ENCODE measurements around the gene PALM3.

The PALM3 gene

GRCh38 chr19:14090509-14091080, 28.7 kb upstream of the PALM3 start, which contains the start of gene SAMD1:
TSS of gene SAMD1 (minus strand) at chr19:14090751.
- 0 out of 2 replicates have a peak, but pooled peaks have one; percentile 10 for TF ChIP-seq CTBP1 (IDR thresholded peaks at IDR 0.05; ENCODE audit: borderline replicate concordance)
- TF ChIP-seq ZNF384 (IDR thresholded peaks at IDR 0.05) = peak; percentile 67
- no peak for TF ChIP-seq SUZ12 (IDR thresholded peaks at IDR 0.05)
- TF ChIP-seq NFRKB (IDR thresholded peaks at IDR 0.05) = no peak
- ChIA-PET POLR2A (interaction anchor here (1.5 kb wide), 1 partner anchor 46 kb away, joined by 7 read pairs; the partner anchor contains the start of gene ASF1B), CTCF (no interaction called here)
- DNase-seq (ENCODE audit: extremely low spot score) = peak; percentile 77

- ChIA-PET POLR2A (interaction anchor here (0.7 to 1.5 kb wide), 2 partner anchors 45 to 47 kb away, joined by 3 to 7 read pairs; partner anchors contain the start of gene ASF1B), CTCF (no interaction called here)
- DNase-seq (ENCODE audit: extremely low spot score) = peak; percentile 50
- TF ChIP-seq ZNF384 (IDR thresholded peaks at IDR 0.05) = no peak
- no peak for TF ChIP-seq BHLHE40 (IDR thresholded peaks at IDR 0.05; ENCODE audit: borderline replicate concordance)
- TF ChIP-seq SUZ12 (IDR thresholded peaks at IDR 0.05) = no peak
- no peak for TF ChIP-seq FOXA1 (IDR thresholded peaks at IDR 0.05)
- no peak for TF ChIP-seq CTBP1 (IDR thresholded peaks at IDR 0.05; ENCODE audit: borderline replicate concordance)
- no peak for TF ChIP-seq LEF1 (IDR thresholded peaks at IDR 0.05; ENCODE audit: borderline replicate concordance)
- no peak for TF ChIP-seq L3MBTL2 (conservative IDR thresholded peaks at IDR 0.05)
- no peak for TF ChIP-seq HDGF (IDR thresholded peaks at IDR 0.05; ENCODE audit: borderline replicate concordance)
- no peak for TF ChIP-seq NFRKB (IDR thresholded peaks at IDR 0.05)
- no peak for TF ChIP-seq FOXK2 (IDR thresholded peaks at IDR 0.05)
- TF ChIP-seq ELF4 (IDR thresholded peaks at IDR 0.05) = no peak
- TF ChIP-seq PKNOX1 (IDR thresholded peaks at IDR 0.05) = no peak
- no peak for TF ChIP-seq SP1 (IDR thresholded peaks at IDR 0.05)
- TF ChIP-seq FOXM1 (IDR thresholded peaks at IDR 0.05; ENCODE audit: borderline replicate concordance) = no peak
- no peak for TF ChIP-seq ARNT (IDR thresholded peaks at IDR 0.05)
- no peak for TF ChIP-seq TARDBP (IDR thresholded peaks at IDR 0.05)
Measured at GRCh38 chr19:14089662-14090508, 28.0 kb upstream of the PALM3 start.

- CTCF ChIA-PET = no interaction called here
- POLR2A ChIA-PET = interaction anchor here (1.5 kb wide), 1 partner anchor 47 kb away, joined by 7 read pairs; the partner anchor contains the start of gene ASF1B
- TF ChIP-seq NFRKB (IDR thresholded peaks at IDR 0.05) = no peak
- no peak for TF ChIP-seq FOXM1 (IDR thresholded peaks at IDR 0.05; ENCODE audit: borderline replicate concordance)
- TF ChIP-seq SUZ12 (IDR thresholded peaks at IDR 0.05) = no peak
- TF ChIP-seq LEF1 (IDR thresholded peaks at IDR 0.05; ENCODE audit: borderline replicate concordance) = no peak
- TF ChIP-seq HDGF (IDR thresholded peaks at IDR 0.05; ENCODE audit: borderline replicate concordance) = no peak
- no peak for TF ChIP-seq ELF4 (IDR thresholded peaks at IDR 0.05)
- TF ChIP-seq L3MBTL2 (conservative IDR thresholded peaks at IDR 0.05) = no peak
- TF ChIP-seq SP1 (IDR thresholded peaks at IDR 0.05) = no peak
- TF ChIP-seq ARNT (IDR thresholded peaks at IDR 0.05) = no peak
- TF ChIP-seq FOXK2 (IDR thresholded peaks at IDR 0.05) = no peak
- TF ChIP-seq FOXA1 (IDR thresholded peaks at IDR 0.05) = no peak
- no peak for TF ChIP-seq TARDBP (IDR thresholded peaks at IDR 0.05)
- no peak for TF ChIP-seq CTBP1 (IDR thresholded peaks at IDR 0.05; ENCODE audit: borderline replicate concordance)
- no peak for TF ChIP-seq PKNOX1 (IDR thresholded peaks at IDR 0.05)
- no peak for TF ChIP-seq BHLHE40 (IDR thresholded peaks at IDR 0.05; ENCODE audit: borderline replicate concordance)
- no peak for TF ChIP-seq ZNF384 (IDR thresholded peaks at IDR 0.05)
- DNase-seq (ENCODE audit: extremely low spot score) = no peak
Measured at GRCh38 chr19:14089412-14089661, 27.5 kb upstream of the PALM3 start.

GRCh38 chr19:14088634-14089411, 26.9 kb upstream of the PALM3 start:
- no peak for TF ChIP-seq SUZ12 (IDR thresholded peaks at IDR 0.05)
- TF ChIP-seq FOXA1 (IDR thresholded peaks at IDR 0.05) = no peak
- TF ChIP-seq SP1 (IDR thresholded peaks at IDR 0.05) = no peak
- TF ChIP-seq L3MBTL2 (conservative IDR thresholded peaks at IDR 0.05) = no peak
- TF ChIP-seq ELF4 (IDR thresholded peaks at IDR 0.05) = no peak
- TF ChIP-seq TARDBP (IDR thresholded peaks at IDR 0.05) = no peak
- no peak for TF ChIP-seq BHLHE40 (IDR thresholded peaks at IDR 0.05; ENCODE audit: borderline replicate concordance)
- TF ChIP-seq NFRKB (IDR thresholded peaks at IDR 0.05) = no peak
- TF ChIP-seq HDGF (IDR thresholded peaks at IDR 0.05; ENCODE audit: borderline replicate concordance) = no peak
- no peak for TF ChIP-seq PKNOX1 (IDR thresholded peaks at IDR 0.05)
- TF ChIP-seq ZNF384 (IDR thresholded peaks at IDR 0.05) = no peak
- no peak for TF ChIP-seq FOXK2 (IDR thresholded peaks at IDR 0.05)
- no peak for TF ChIP-seq FOXM1 (IDR thresholded peaks at IDR 0.05; ENCODE audit: borderline replicate concordance)
- no peak for TF ChIP-seq LEF1 (IDR thresholded peaks at IDR 0.05; ENCODE audit: borderline replicate concordance)
- no peak for TF ChIP-seq ARNT (IDR thresholded peaks at IDR 0.05)
- TF ChIP-seq CTBP1 (IDR thresholded peaks at IDR 0.05; ENCODE audit: borderline replicate concordance) = no peak
- POLR2A ChIA-PET = interaction anchor here (1.5 kb wide), 1 partner anchor 48 kb away, joined by 7 read pairs; the partner anchor contains the start of gene ASF1B
- CTCF ChIA-PET = no interaction called here
- DNase-seq (ENCODE audit: extremely low spot score) = no peak

- ChIA-PET POLR2A (no interaction called here), CTCF (no interaction called here)
- TF ChIP-seq PKNOX1 (IDR thresholded peaks at IDR 0.05) = no peak
- no peak for TF ChIP-seq CTBP1 (IDR thresholded peaks at IDR 0.05; ENCODE audit: borderline replicate concordance)
- no peak for TF ChIP-seq ZNF384 (IDR thresholded peaks at IDR 0.05)
- no peak for TF ChIP-seq HDGF (IDR thresholded peaks at IDR 0.05; ENCODE audit: borderline replicate concordance)
- TF ChIP-seq L3MBTL2 (conservative IDR thresholded peaks at IDR 0.05) = no peak
- TF ChIP-seq NFRKB (IDR thresholded peaks at IDR 0.05) = no peak
- TF ChIP-seq BHLHE40 (IDR thresholded peaks at IDR 0.05; ENCODE audit: borderline replicate concordance) = no peak
- TF ChIP-seq TARDBP (IDR thresholded peaks at IDR 0.05) = no peak
- TF ChIP-seq LEF1 (IDR thresholded peaks at IDR 0.05; ENCODE audit: borderline replicate concordance) = no peak
- no peak for TF ChIP-seq ARNT (IDR thresholded peaks at IDR 0.05)
- TF ChIP-seq SUZ12 (IDR thresholded peaks at IDR 0.05) = no peak
- TF ChIP-seq FOXK2 (IDR thresholded peaks at IDR 0.05) = no peak
- TF ChIP-seq SP1 (IDR thresholded peaks at IDR 0.05) = no peak
- no peak for TF ChIP-seq FOXA1 (IDR thresholded peaks at IDR 0.05)
- TF ChIP-seq ELF4 (IDR thresholded peaks at IDR 0.05) = no peak
- TF ChIP-seq FOXM1 (IDR thresholded peaks at IDR 0.05; ENCODE audit: borderline replicate concordance) = no peak
- no peak for DNase-seq (ENCODE audit: extremely low spot score)
Measured at GRCh38 chr19:14086098-14086497, 24.2 kb upstream of the PALM3 start.
